SK-N-SH (cell line): ENCODE measurements around the gene SNX32. TPM values are rescaled to one million over a fixed set of nuclear protein-coding genes. Genes with fewer than 3 reads are reported as not detected.

Experiments used
- CTCF ChIA-PET: fragments of 300-600, 350-600 bp; formaldehyde crosslinking; extraction: SDS; loops from one replicate; lab custom pipeline; 2021; lab: Yijun Ruan, JAX
- POLR2A ChIA-PET: fragments of 350-600 bp; sonication (Branson Sonifier 250); formaldehyde crosslinking; extraction: SDS; loops from one replicate; lab custom pipeline; 2020; ENCODE audit warnings: antibody characterized with exemption, inconsistent platforms; lab: Yijun Ruan, JAX
- DNase-seq: peaks from one replicate; pipeline ENCODE4 v3.0.0; 2012
- H2AFZ ChIP-seq: fragments of 200-600 bp; sonication (generic); 2 replicates; pipeline ENCODE4 v1.8.1; 2016; ENCODE audit warnings: antibody characterized with exemption, mild to moderate bottlenecking, low read depth
- H3F3A ChIP-seq: fragments of 200-600 bp; sonication (generic); replicated peaks from 2 replicates; pipeline ENCODE3; 2016; ENCODE audit warnings: antibody characterized with exemption, mild to moderate bottlenecking; ENCODE audit not compliant: insufficient read depth
- H3K27ac ChIP-seq, 2 experiments: fragments of 200-500 bp in 1 of 2; fragments of 200-600 bp in 1 of 2; sonication (Bioruptor generic) in 1 of 2; sonication (generic), shearing (Covaris generic) in 1 of 2; 2 replicates each; pipeline versions ENCODE4 v1.5.1 to v1.6.1; 2014 to 2016; ENCODE audit warnings: low read depth in 2 of 2, inconsistent platforms in 1 of 2, low read length in 1 of 2, mild to moderate bottlenecking in 1 of 2, mixed read lengths in 1 of 2
- H3K27me3 ChIP-seq: fragments of 200-600 bp; sonication (generic), shearing (Covaris generic); 2 replicates; pipeline ENCODE4 v1.6.1; 2016; ENCODE audit warnings: mixed run types; ENCODE audit not compliant: insufficient read depth
- H3K36me3 ChIP-seq, 2 experiments: fragments of 200-500 bp in 1 of 2; fragments of 200-600 bp in 1 of 2; sonication (Bioruptor generic) in 1 of 2; sonication (generic) in 1 of 2; replicated peaks in 1 of 2; 2 replicates each; pipeline versions ENCODE3 to v1.5.1; 2014 to 2016; ENCODE audit warnings: low read length in 1 of 2, mild to moderate bottlenecking in 1 of 2; ENCODE audit not compliant: insufficient read depth in 2 of 2, control insufficient read depth in 1 of 2
- H3K4me1 ChIP-seq, 2 experiments: fragments of 200-500 bp in 1 of 2; fragments of 200-600 bp in 1 of 2; sonication (Bioruptor generic) in 1 of 2; sonication (generic), shearing (Covaris generic) in 1 of 2; 2 replicates each; pipeline versions ENCODE4 v1.5.1 to v1.6.1; 2014 to 2016; ENCODE audit warnings: low read depth in 1 of 2, low read length in 1 of 2, mixed run types in 1 of 2; ENCODE audit not compliant: insufficient read depth in 2 of 2, control insufficient read depth in 1 of 2
- H3K4me2 ChIP-seq: fragments of 200-600 bp; sonication (generic), shearing (Covaris generic); 2 replicates; pipeline ENCODE4 v1.6.1; 2017; ENCODE audit warnings: mixed run types
- H3K4me3 ChIP-seq, 2 experiments: fragments of 200-500 bp in 1 of 2; fragments of 200-600 bp in 1 of 2; sonication (Bioruptor generic) in 1 of 2; sonication (generic), shearing (Covaris generic) in 1 of 2; 2 replicates each; pipeline versions ENCODE4 v1.5.1 to v1.8.1; 2014 to 2016; ENCODE audit warnings: low read depth in 2 of 2, inconsistent platforms in 1 of 2, low read length in 1 of 2, mild to moderate bottlenecking in 1 of 2, mixed read lengths in 1 of 2, moderate library complexity in 1 of 2
- H3K79me2 ChIP-seq: fragments of 200-600 bp; sonication (generic); 2 replicates; pipeline ENCODE4 v1.8.1; 2017; ENCODE audit warnings: mild to moderate bottlenecking; ENCODE audit not compliant: insufficient read depth
- H3K9ac ChIP-seq: fragments of 200-600 bp; sonication (generic); 2 replicates; pipeline ENCODE4 v1.6.1; 2017; ENCODE audit warnings: mixed run types
- H3K9me2 ChIP-seq: fragments of 200-600 bp; sonication (generic); 2 replicates; pipeline ENCODE4 v1.6.1; 2017; ENCODE audit warnings: mixed run types
- H3K9me3 ChIP-seq: fragments of 200-600 bp; sonication (generic); 2 replicates; pipeline ENCODE4 v1.6.1; 2017; ENCODE audit warnings: mixed run types, mild to moderate bottlenecking, moderate library complexity
- H4K20me1 ChIP-seq: fragments of 200-600 bp; sonication (generic); 2 replicates; pipeline ENCODE4 v1.6.1; 2017; ENCODE audit warnings: mild to moderate bottlenecking, mixed run types; ENCODE audit not compliant: insufficient read depth
- CHD2 ChIP-seq: fragments of 150-350 bp; IDR thresholded peaks from 2 replicates; pipeline ENCODE4 v1.6.1; 2018; ENCODE audit warnings: low read length; ENCODE audit not compliant: partially characterized antibody
- CTCF ChIP-seq: fragments of 200-600 bp; sonication (generic); IDR thresholded peaks from 2 replicates; pipeline ENCODE4 v1.6.1; 2017; ENCODE audit warnings: antibody characterized with exemption, mild to moderate bottlenecking, moderate library complexity
- ELF1 ChIP-seq: IDR thresholded peaks from 2 replicates; pipeline ENCODE4 v1.4.0; 2012
- EP300 ChIP-seq, 2 experiments: IDR thresholded peaks; 2 replicates each; pipeline versions ENCODE4 v1.4.0 to v1.6.1; 2012; ENCODE audit warnings: borderline replicate concordance in 1 of 2, low read depth in 1 of 2, low read length in 1 of 2
- FOXJ3 ChIP-seq: sonication (generic); formaldehyde crosslinking; IDR thresholded peaks from 2 replicates; pipeline ENCODE4 v1.5.1; 2020; ENCODE audit warnings: mild to moderate bottlenecking, missing genetic modification reagents
- FOXM1 ChIP-seq: IDR thresholded peaks from 2 replicates; pipeline ENCODE4 v1.4.0; 2012; ENCODE audit warnings: low read depth, mild to moderate bottlenecking
- GABPA ChIP-seq: IDR thresholded peaks from 2 replicates; pipeline ENCODE4 v1.4.0; 2012; ENCODE audit warnings: low read depth, mild to moderate bottlenecking
- GATA2 ChIP-seq: sonication (generic); formaldehyde crosslinking; IDR thresholded peaks from 2 replicates; pipeline ENCODE4 v1.5.0; 2020; ENCODE audit warnings: mild to moderate bottlenecking, missing genetic modification reagents
- IRF3 ChIP-seq: fragments of 150-350 bp; IDR thresholded peaks from 2 replicates; pipeline ENCODE4 v1.6.1; 2016; ENCODE audit warnings: mild to moderate bottlenecking, low read depth, low read length
- JUND ChIP-seq: IDR thresholded peaks from 2 replicates; pipeline ENCODE4 v1.4.0; 2012
- MEF2A ChIP-seq: IDR thresholded peaks from 2 replicates; pipeline ENCODE4 v1.4.0; 2012; ENCODE audit warnings: low read depth, borderline replicate concordance
- MXI1 ChIP-seq: IDR thresholded peaks from 2 replicates; pipeline ENCODE4 v1.6.1; 2012; ENCODE audit warnings: mild to moderate bottlenecking, low read depth, low read length, improper control_type of control experiment
- PBX3 ChIP-seq: IDR thresholded peaks from 2 replicates; pipeline ENCODE4; 2012
- RAD21 ChIP-seq: IDR thresholded peaks from 2 replicates; pipeline ENCODE4 v1.6.1; 2012; ENCODE audit warnings: mild to moderate bottlenecking, low read length
- RCOR1 ChIP-seq: fragments of 150-350 bp; IDR thresholded peaks from 2 replicates; pipeline ENCODE4 v1.6.1; 2017; ENCODE audit warnings: antibody characterized with exemption, low read length
- REST ChIP-seq: IDR thresholded peaks from 2 replicates; pipeline ENCODE4 v1.6.1; 2012; ENCODE audit warnings: mild to moderate bottlenecking, low read depth, low read length, moderate library complexity
- RFX5 ChIP-seq: IDR thresholded peaks from 2 replicates; pipeline ENCODE4 v1.6.1; 2012; ENCODE audit warnings: mild to moderate bottlenecking, improper control_type of control experiment, low read length
- TAF1 ChIP-seq: IDR thresholded peaks from 2 replicates; pipeline ENCODE4 v1.6.1; 2012; ENCODE audit warnings: low read depth, mild to moderate bottlenecking, low read length, moderate library complexity, borderline replicate concordance
- USF1 ChIP-seq: IDR thresholded peaks from 2 replicates; pipeline ENCODE4 v1.4.0; 2012; ENCODE audit warnings: low read depth, borderline replicate concordance
- YY1 ChIP-seq: IDR thresholded peaks from 2 replicates; pipeline ENCODE4 v1.4.0; 2012; ENCODE audit warnings: low read depth, mild to moderate bottlenecking
- ZBTB33 ChIP-seq: IDR thresholded peaks from 2 replicates; pipeline ENCODE4 v1.4.0; 2012; ENCODE audit warnings: low read depth, borderline replicate concordance
- WGBS: methylation state at CpG from one replicate; pipeline ENCODE4 v1.1.6; 2017; ENCODE audit warnings: low lambda C conversion rate; 5-methylcytosine and 5-hydroxymethylcytosine counted together
- polyA plus RNA-seq, 3 experiments: library from polyadenylated mRNA; depleted of rRNA; stranded (reverse); fragments of >200 nt; gene quantifications; 2 replicates each; pipeline ENCODE4 v1.2.3, GENCODE V29; 2012

The SNX32 gene
- polyA plus RNA-seq, 1 of the 3 experiments (the other 2 are of a cell fraction), result 1.0 TPM

- H3K27ac ChIP-seq, result peak overlapping the region; percentile 87 to 94
- ChIA-PET POLR2A (interaction anchor here (0.5 to 3.8 kb wide), 12 partner anchors 10 to 180 kb away, joined by 3 to 46 read pairs (median 3); partner anchors contain the start of genes CFL1, CTSW, MUS81 and SART1), CTCF (interaction anchor here (0.6 to 15.2 kb wide), 14 partner anchors 9 to 451 kb away, joined by 3 to 374 read pairs (median 7); partner anchors contain the start of genes C11orf68, CFL1, EFEMP2 and FOSL1)
- H3K79me2 ChIP-seq, result peaks cover 68% of the 10 kb centered on the region
- 35% methylated on average over 14 of the region's 57 CpGs for WGBS
- peaks cover 52% of the 10 kb centered on the region in 2 experiments for H3K4me1 ChIP-seq
- peaks cover 57% of the 10 kb centered on the region for H4K20me1 ChIP-seq
- DNase-seq, result peak; percentile 65
- H3K9ac ChIP-seq, result peak overlapping the region; percentile 76
- peak overlapping the region; percentile 98 for H3K4me2 ChIP-seq
- no peaks in the 10 kb centered on the region for H3K27me3 ChIP-seq
- peaks cover 4 to 37% of the 10 kb centered on the region in 2 experiments for H3K36me3 ChIP-seq
- H3K9me2 ChIP-seq, result no peaks in the 10 kb centered on the region
- peak overlapping the region; percentile 65 to 70 for H3K4me3 ChIP-seq
- H2AFZ ChIP-seq, result no peak overlapping the region
- no peaks in the 10 kb centered on the region for H3K9me3 ChIP-seq
- H3F3A ChIP-seq, result peaks cover 88% of the 10 kb centered on the region
- 0 out of 2 replicates have a peak, but pooled peaks have one; percentile 7 for TF ChIP-seq ELF1
- no peak for TF ChIP-seq FOXM1
- no peak for TF ChIP-seq TAF1
- peak; percentile 34 for TF ChIP-seq CTCF
- TF ChIP-seq RAD21, result no peak
- no peak for TF ChIP-seq EP300 (IDR thresholded peaks at IDR 0.05; ENCODE audit: borderline replicate concordance in 1 of 2, low read depth in 1 of 2, low read length in 1 of 2)
- TF ChIP-seq MXI1, result no peak
- TF ChIP-seq ZBTB33, result no peak; the same call in 1 of the 2 replicates
- TF ChIP-seq JUND, result no peak; the same call in 1 of the 2 replicates
- TF ChIP-seq IRF3, result no peak
- no peak for TF ChIP-seq YY1
- TF ChIP-seq MEF2A, result no peak; the same call in 1 of the 2 replicates
- 0 out of 2 replicates have a peak, but pooled peaks have one; percentile 9 for TF ChIP-seq GABPA
- TF ChIP-seq GATA2 (CRISPR knock-in tag), result no peak
- peak; percentile 8; the same call in 1 of the 2 replicates for TF ChIP-seq PBX3
- TF ChIP-seq RCOR1, result no peak
- no peak for TF ChIP-seq REST
- TF ChIP-seq USF1, result 0 out of 2 replicates have a peak, but pooled peaks have one; percentile 4
- TF ChIP-seq FOXJ3 (CRISPR knock-in tag), result no peak
- TF ChIP-seq RFX5, result no peak
- no peak for TF ChIP-seq CHD2
Observed at GRCh38 chr11:65891219-65892136, 57.7 kb downstream of the SNX32 start.
